AG04450 (cell line): ENCODE results near the gene DYSF. TPM values are rescaled to one million over a fixed set of nuclear protein-coding genes. Genes with fewer than 3 reads are reported as not detected.

Source experiments
- CTCF ChIA-PET: fragments of 300-600, 350-600 bp; formaldehyde crosslinking; extraction: SDS; loops from one replicate; lab custom pipeline; 2022; ENCODE audit warnings: antibody characterized with exemption, inconsistent platforms; lab: Charles Lee
- POLR2A ChIA-PET: fragments of 350-600 bp; formaldehyde crosslinking; extraction: SDS; loops from one replicate; lab custom pipeline; 2021; ENCODE audit warnings: antibody characterized with exemption, inconsistent platforms; lab: Yijun Ruan, JAX
- DNase-seq: peaks from one replicate; pipeline ENCODE4 v3.0.0-alpha.2; 2011; ENCODE audit warnings: low read depth, low spot score
- H3K27ac ChIP-seq: one replicate; pipeline ENCODE4 v1.5.1; 2012; ENCODE audit warnings: low read depth, low read length, control low read depth
- H3K27me3 ChIP-seq: one replicate; pipeline ENCODE4 v1.6.0; 2012; ENCODE audit warnings: low read length; ENCODE audit not compliant: control insufficient read depth, insufficient read depth
- H3K4me3 ChIP-seq: 2 replicates; pipeline ENCODE4 v1.5.1; 2011; ENCODE audit warnings: mild to moderate bottlenecking, low read depth, low read length, control low read depth
- H3K9me3 ChIP-seq: 2 replicates; pipeline ENCODE4 v1.5.1; 2012; ENCODE audit warnings: low read length; ENCODE audit not compliant: control insufficient read depth, insufficient read depth
- CTCF ChIP-seq: IDR thresholded peaks from 2 replicates; pipeline ENCODE4 v1.5.1; 2011; ENCODE audit warnings: low read depth, low read length, control low read depth, inconsistent platforms
- polyA plus RNA-seq: library from polyadenylated mRNA; depleted of rRNA; stranded (reverse); fragments of >200 nt; gene quantifications from 2 replicates; pipeline ENCODE4 v1.2.3, GENCODE V29; 2011

Gene DYSF
- polyA plus RNA-seq, 1 experiment, result 0.07 TPM

- Histone ChIP-seq H3K27ac (no peak overlapping the region), H3K27me3 (no peaks in the 10 kb centered on the region), H3K4me3 (no peak overlapping the region), H3K9me3 (no peaks in the 10 kb centered on the region)
- TF ChIP-seq CTCF, result no peak
- DNase-seq, result no peak
- POLR2A ChIA-PET, result no interaction called here
- CTCF ChIA-PET, result interaction anchor here (1.1 kb wide), 1 partner anchor 859 kb away, joined by 3 read pairs; no protein-coding TSS in a partner anchor
Measured at GRCh38 chr2:71720283-71720560, 266.9 kb downstream of the DYSF start.

GRCh38 chr2:71720596-71721361, 267.4 kb downstream of the DYSF start:
- POLR2A ChIA-PET, result no interaction called here
- no peak overlapping the region for H3K27ac ChIP-seq
- CTCF ChIA-PET, result interaction anchor here (1.1 kb wide), 1 partner anchor 859 kb away, joined by 3 read pairs; no protein-coding TSS in a partner anchor

GRCh38 chr2:71721362-71721665, 268.0 kb downstream of the DYSF start:
- H3K4me3 ChIP-seq, result no peak overlapping the region
- DNase-seq, result no peak
- H3K27me3 ChIP-seq, result no peaks in the 10 kb centered on the region
- H3K9me3 ChIP-seq, result no peaks in the 10 kb centered on the region
- ChIA-PET POLR2A (no interaction called here), CTCF (no interaction called here)
- H3K27ac ChIP-seq, result no peak overlapping the region
- TF ChIP-seq CTCF, result no peak

More at GRCh38 chr2:71720596-71721361, 267.4 kb downstream of the DYSF start:
- DNase-seq, result no peak
- Histone ChIP-seq H3K4me3 (no peak overlapping the region), H3K9me3 (no peaks in the 10 kb centered on the region), H3K27me3 (no peaks in the 10 kb centered on the region)
- TF ChIP-seq CTCF, result no peak

GRCh38 chr2:71721669-71722068, 268.3 kb downstream of the DYSF start:
- Histone ChIP-seq H3K4me3 (no peak overlapping the region), H3K27me3 (no peaks in the 10 kb centered on the region), H3K9me3 (no peaks in the 10 kb centered on the region), H3K27ac (no peak overlapping the region)
- TF ChIP-seq CTCF, result no peak
- ChIA-PET POLR2A (no interaction called here), CTCF (no interaction called here)
- DNase-seq, result no peak

- ChIA-PET CTCF (no interaction called here), POLR2A (no interaction called here)
- Histone ChIP-seq H3K27me3 (peaks cover 4% of the 10 kb centered on the region), H3K27ac (no peak overlapping the region), H3K4me3 (no peak overlapping the region), H3K9me3 (no peaks in the 10 kb centered on the region)
- DNase-seq, result no peak
- TF ChIP-seq CTCF, result no peak
Measured at GRCh38 chr2:71722286-71722685, 268.9 kb downstream of the DYSF start.
